ENCODE measurements around the gene OR52B4. TPM values are rescaled to one million over a fixed set of nuclear protein-coding genes. Genes with fewer than 3 reads are reported as not detected.

Gene OR52B4
- 0.47 and 0.88 TPM in 2 replicates for total RNA-seq (2013; cell fraction: nucleolus; rRNA removed)
- total RNA-seq (2014; rRNA removed) (not detected in 2 replicates), total RNA-seq (2014; rRNA removed; fragmentation: Illumina TruSeq; extraction: Trizol) (not detected in 2 replicates), total RNA-seq (2021) (not detected in 2 replicates), polyA plus RNA-seq (2011; rRNA removed) (not detected in 2 replicates), polyA plus RNA-seq (2014; fragmentation: Illumina TruSeq; extraction: Trizol) (not detected in 2 replicates), polyA plus RNA-seq (2014; fragmentation: Nextera tagmentation; extraction: Ambion mirVana) (not detected), polyA plus RNA-seq (2014; rRNA removed) (not detected in 2 replicates), polyA plus RNA-seq (2016; fragmentation: Nextera tagmentation; extraction: Ambion mirVana) (not detected), polyA minus RNA-seq (2011; rRNA and poly(A)+ RNA removed) (0.41 and 1.0 TPM in 2 replicates), Bru-seq, nascent RNA (not detected), BruChase-seq, experiment 1, labeled RNA remaining after a 6-hour chase (not detected), BruChase-seq, experiment 2, labeled RNA remaining after a 2-hour chase (not detected)
- polyA plus RNA-seq (2011; ENCODE audit: low read depth): not detected
- not detected in 2 replicates for polyA plus RNA-seq (2011; cell fraction: cytosol; rRNA removed)
- 0.16 TPM in 1 of 2 replicates, not detected in the other for polyA plus RNA-seq (2011; cell fraction: nucleus; rRNA removed)
- polyA plus RNA-seq (2012): not detected in 2 replicates
- not detected in 2 replicates for polyA minus RNA-seq (2011; cell fraction: cytosol; rRNA and poly(A)+ RNA removed)
- polyA minus RNA-seq (2011; cell fraction: nucleus; rRNA and poly(A)+ RNA removed): 0.36 TPM in 1 of 2 replicates, not detected in the other
- long read RNA-seq, experiment 1: 0 reads
- long read RNA-seq, experiment 2: 0 reads

GRCh38 chr11:4368286-4368685 lies at the start of gene OR52B4:
Gene OR52B4 (minus strand): TSS chr11:4368386. CDS start chr11:4368295, 91 bp downstream.
- Histone ChIP-seq H3K79me2 (ENCODE audit: control insufficient read depth, insufficient read depth, low read length) (no peaks in the 10 kb centered on the region), H3K4me3 (no peak within 1 kb of the TSS), H3K4me1 (ENCODE audit: control insufficient read depth, insufficient read depth, low read length) (no peaks in the 10 kb centered on the region), H3K9ac (ENCODE audit: control insufficient read depth, insufficient read depth, low read length) (no peak within 1 kb of the TSS), H3K27me3 (replicated peaks in 1 of 2; ENCODE audit: control insufficient read depth in 2 of 2, insufficient read depth in 2 of 2, low read length in 1 of 2) (no peaks in the 10 kb centered on the region; a peak in 1 of 4 replicates), H4K20me1 (ENCODE audit: control insufficient read depth, insufficient read depth) (no peaks in the 10 kb centered on the region), H3K36me3 (ENCODE audit: control insufficient read depth in 2 of 2, insufficient read depth in 2 of 2, low read length in 1 of 2) (no peaks in the 10 kb centered on the region), H3K27ac (ENCODE audit: control insufficient read depth, insufficient read depth) (no peak within 1 kb of the TSS), H3K9me3 (replicated peaks; ENCODE audit: control insufficient read depth, insufficient read depth, low read length) (no peaks in the 10 kb centered on the region), H2AFZ (ENCODE audit: control insufficient read depth, low read depth, low read length) (no peak within 1 kb of the TSS), H3K4me2 (ENCODE audit: control insufficient read depth, insufficient read depth) (no peak within 1 kb of the TSS)
- in situ Hi-C loops (cut with MboI) (no loop called here), intact Hi-C loops (cut with micrococcal nuclease; ENCODE audit: unreplicated experiment) (no loop called here)
- FAIRE-seq: no peak
- SMC1A ChIA-PET (ENCODE audit: uncharacterized antibody, unreplicated experiment): no interaction called here
- BruUV-seq (replicated peaks): no TSS peak
- RAD21 ChIA-PET (ENCODE audit: unreplicated experiment): no interaction called here
- POLR2A ChIA-PET: no interaction called here
- 57% methylated on average over 4 of the region's 4 CpGs for WGBS (ENCODE audit: insufficient coverage, insufficient replicate concordance, low lambda C conversion rate, missing lambda C conversion rate)
- CTCF ChIA-PET: interaction anchor here (0.6 kb wide), 1 partner anchor 197 kb away, joined by 3 read pairs; no protein-coding TSS in a partner anchor
- TF ChIP-seq SUPT20H (IDR thresholded peaks at IDR 0.05; ENCODE audit: borderline replicate concordance, control insufficient read depth, low read depth, low read length) (no peak), NFYA (IDR thresholded peaks at IDR 0.05; ENCODE audit: borderline replicate concordance, low read depth, low read length) (no peak), RAD21 (IDR thresholded peaks at IDR 0.05; ENCODE audit: insufficient read depth, low read depth, low read length) (no peak), IRF5 (IDR thresholded peaks at IDR 0.05; ENCODE audit: borderline replicate concordance) (no peak), BMI1 (IDR thresholded peaks at IDR 0.05; ENCODE audit: borderline replicate concordance) (no peak), NFYB (IDR thresholded peaks at IDR 0.05; ENCODE audit: insufficient read depth, low read depth, low read length) (no peak), ZNF274 (IDR thresholded peaks at IDR 0.05; ENCODE audit: insufficient read depth, insufficient read length) (no peak), FOXK2 (IDR thresholded peaks at IDR 0.05) (no peak), NR2F1 (conservative IDR thresholded peaks at IDR 0.05) (no peak), ZSCAN29 (IDR thresholded peaks at IDR 0.05) (no peak), WRNIP1 (IDR thresholded peaks at IDR 0.05; ENCODE audit: borderline replicate concordance, low read depth, low read length) (no peak), PKNOX1 (IDR thresholded peaks at IDR 0.05) (no peak), MYC (IDR thresholded peaks at IDR 0.05; ENCODE audit: insufficient read depth, insufficient read length, insufficient replicate concordance, low read length, severe bottlenecking) (no peak), RBBP5 (conservative IDR thresholded peaks at IDR 0.05) (no peak), MEF2B (IDR thresholded peaks at IDR 0.05; ENCODE audit: partially characterized antibody, poor library complexity, severe bottlenecking) (no peak), EZH2 (IDR thresholded peaks at IDR 0.05; ENCODE audit: borderline replicate concordance, control insufficient read depth, low read depth, low read length) (no peak)
- TF ChIP-seq, protein P1, sequence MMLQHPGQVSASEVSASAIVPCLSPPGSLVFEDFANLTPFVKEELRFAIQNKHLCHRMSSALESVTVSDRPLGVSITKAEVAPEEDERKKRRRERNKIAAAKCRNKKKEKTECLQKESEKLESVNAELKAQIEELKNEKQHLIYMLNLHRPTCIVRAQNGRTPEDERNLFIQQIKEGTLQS (IDR thresholded peaks at IDR 0.05; ENCODE audit: borderline replicate concordance, extremely low read depth, low read depth, low read length): no peak
- no peak for DNase-seq (ENCODE audit: low read depth, low spot score)
- ATAC-seq: no peak

All from GM12878 (cell line).